Measurements from ENCODE around the gene NTRK3.

DNA sequence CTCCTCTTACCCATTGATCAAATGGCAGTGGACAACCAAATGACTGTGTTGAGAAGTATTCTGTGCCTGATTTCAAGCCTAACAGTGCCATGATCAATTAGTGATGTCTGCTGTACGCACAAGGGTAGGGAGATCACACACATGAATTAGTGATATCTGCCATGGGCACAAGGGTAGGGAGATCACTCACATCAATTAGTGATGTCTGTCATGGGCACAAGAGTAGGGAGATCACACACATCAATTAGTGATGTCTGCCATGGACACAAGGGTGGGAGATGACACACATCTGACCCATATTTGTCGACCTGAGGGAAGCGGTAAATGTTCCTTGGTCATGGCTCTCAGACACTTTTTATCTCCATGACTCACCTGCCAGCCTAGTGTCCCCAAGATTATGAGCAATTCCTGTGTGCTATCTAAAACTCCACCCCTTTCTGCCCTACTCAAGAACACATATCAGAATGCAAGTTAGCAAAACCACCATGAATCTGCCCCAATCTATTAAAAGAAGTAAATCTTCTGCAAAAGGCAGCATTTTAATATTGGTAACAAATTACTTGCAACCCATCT is 165.0 kb downstream of the NTRK3 start:
- TF ChIP-seq, protein P1, sequence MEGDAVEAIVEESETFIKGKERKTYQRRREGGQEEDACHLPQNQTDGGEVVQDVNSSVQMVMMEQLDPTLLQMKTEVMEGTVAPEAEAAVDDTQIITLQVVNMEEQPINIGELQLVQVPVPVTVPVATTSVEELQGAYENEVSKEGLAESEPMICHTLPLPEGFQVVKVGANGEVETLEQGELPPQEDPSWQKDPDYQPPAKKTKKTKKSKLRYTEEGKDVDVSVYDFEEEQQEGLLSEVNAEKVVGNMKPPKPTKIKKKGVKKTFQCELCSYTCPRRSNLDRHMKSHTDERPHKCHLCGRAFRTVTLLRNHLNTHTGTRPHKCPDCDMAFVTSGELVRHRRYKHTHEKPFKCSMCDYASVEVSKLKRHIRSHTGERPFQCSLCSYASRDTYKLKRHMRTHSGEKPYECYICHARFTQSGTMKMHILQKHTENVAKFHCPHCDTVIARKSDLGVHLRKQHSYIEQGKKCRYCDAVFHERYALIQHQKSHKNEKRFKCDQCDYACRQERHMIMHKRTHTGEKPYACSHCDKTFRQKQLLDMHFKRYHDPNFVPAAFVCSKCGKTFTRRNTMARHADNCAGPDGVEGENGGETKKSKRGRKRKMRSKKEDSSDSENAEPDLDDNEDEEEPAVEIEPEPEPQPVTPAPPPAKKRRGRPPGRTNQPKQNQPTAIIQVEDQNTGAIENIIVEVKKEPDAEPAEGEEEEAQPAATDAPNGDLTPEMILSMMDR (IDR thresholded peaks at IDR 0.05) = no peak
- no peak for TF ChIP-seq POLR2A (IDR thresholded peaks at IDR 0.05)
